Stimulated activated CD8-positive, alpha-beta memory T cell treated with anti-CD3 and anti-CD28 coated beads, Interleukin-7, amount 100 ng/mL, for 1 hour (primary cell): ENCODE data around the gene ATXN7.

Experiments used
- DNase-seq, 2 donors: peaks; one replicate each; pipeline ENCODE4 v3.0.0-alpha.2; 2020; ENCODE audit warnings: low read depth in 2 of 2

Gene ATXN7

DNA sequence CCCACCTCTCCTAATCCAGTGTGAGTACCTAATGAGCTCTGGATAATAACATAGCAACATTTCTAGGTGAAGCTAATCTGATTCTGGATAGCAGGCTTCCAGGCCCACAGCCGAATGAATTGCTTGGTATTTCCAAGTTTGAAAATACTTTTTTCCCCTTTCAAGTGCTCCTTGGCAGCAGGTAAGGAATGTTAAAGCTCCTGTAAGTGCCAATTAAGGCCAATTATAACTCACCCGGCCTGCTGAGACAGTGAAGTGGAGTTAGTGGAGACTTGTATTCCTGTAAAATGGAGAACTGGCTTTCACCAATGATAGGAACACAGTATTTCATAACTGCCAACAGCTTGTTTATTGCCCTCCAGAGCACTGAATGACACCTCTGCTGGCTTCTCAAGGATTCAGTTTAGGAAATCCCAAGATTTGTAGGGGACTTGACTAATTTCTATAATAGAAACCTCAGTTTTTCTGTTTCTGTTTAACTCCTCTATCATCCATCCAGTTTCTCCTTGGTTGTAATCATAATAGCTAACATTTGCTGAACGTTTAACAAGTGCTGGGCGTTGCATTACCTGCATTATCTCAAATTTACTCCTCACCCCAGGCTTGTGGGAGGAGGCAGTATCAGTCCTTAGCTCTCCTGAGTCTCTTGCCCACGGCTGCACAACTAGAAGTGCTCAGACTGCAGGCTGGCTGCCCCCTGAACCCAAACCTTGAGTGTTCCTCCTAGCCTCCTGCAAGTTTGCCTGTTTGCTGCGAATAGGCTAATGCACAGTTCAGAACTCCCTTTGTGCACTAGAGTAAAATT is 101.2 kb downstream of the ATXN7 start:
- DNase-seq, result no peak

DNA sequence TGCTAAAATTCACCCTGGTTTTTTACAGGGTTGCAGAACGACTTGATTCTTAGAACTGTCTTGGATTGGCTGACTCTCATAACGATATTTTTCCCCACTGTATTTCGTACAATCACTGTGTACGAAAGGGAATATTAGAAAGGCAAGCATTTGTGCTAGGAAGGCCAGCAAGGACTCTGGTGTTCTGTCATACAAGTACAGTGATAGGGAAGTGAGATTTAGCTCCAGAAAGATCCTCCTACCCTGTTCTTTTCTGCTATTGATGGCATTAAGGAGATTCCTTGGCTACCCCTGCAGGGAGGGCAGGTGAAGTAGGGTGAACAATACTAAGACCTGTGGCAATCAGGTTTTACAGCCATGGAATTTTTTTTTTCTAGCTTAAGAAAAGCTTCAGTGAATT is 102.3 kb downstream of the ATXN7 start:
- DNase-seq, result no peak

DNA sequence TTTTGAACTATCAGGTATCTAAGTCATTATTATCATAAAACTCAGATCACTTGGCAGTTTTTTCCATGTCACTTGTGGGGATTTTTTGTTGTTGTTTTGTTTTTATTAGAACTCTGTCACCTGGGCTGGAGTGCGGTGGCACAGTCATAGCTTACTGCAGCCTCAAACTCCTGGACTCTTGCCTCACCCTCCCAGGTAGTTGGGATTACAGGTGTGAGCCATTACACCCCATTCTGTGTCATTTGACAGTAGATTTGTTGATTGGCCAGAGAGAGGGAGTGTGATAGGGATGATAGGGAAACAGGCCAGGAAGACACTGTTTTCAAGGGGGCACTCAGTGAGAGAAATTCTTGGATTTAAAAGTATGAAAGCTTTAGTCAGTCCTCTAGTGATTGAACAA is 103.2 kb downstream of the ATXN7 start:
- DNase-seq, result no peak

DNA sequence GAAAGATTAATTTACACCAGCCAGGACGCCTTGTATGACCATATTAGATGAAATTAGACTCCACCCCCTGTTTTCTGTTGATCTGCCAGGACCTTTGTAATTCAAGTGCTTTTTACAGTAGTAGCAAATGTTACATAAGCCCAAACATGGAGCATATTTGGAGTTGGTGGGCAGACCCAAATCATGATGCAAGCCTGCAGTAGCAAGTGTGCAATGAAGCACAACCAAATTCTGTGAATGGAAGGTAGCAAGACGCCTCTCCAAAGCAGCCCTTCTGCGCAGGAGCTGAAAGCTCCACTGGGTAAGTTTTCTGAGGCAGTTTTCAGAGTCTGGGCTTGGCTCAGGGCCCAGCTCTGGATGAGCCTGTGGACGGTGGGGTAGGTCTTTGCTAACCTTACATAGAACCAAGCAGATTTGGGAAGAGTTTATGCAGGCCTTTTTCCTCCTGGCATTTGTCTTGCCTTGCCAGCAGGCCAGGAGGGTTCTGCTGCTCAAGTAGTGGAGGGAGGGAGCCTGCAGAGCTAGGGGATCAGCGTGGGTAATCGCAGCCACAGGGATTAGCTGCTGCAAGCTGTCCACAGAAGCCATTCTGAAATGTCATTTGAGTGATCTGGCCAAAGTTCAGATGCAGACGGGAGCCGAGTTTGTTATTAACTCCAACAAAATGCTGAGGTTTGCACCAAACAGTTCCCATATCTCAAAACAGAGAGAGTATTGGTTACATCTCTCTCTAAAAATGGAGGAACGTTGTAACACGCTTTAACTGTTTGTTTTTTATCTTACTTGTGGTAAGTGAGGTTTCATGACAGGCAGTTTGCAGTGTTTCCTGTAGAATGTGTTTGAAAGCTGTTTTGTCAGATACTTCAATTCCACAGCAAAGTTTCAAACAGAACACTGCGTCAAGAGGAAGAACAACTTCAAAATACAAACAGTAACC is 104.3 kb downstream of the ATXN7 start:
- DNase-seq, result no peak

DNA sequence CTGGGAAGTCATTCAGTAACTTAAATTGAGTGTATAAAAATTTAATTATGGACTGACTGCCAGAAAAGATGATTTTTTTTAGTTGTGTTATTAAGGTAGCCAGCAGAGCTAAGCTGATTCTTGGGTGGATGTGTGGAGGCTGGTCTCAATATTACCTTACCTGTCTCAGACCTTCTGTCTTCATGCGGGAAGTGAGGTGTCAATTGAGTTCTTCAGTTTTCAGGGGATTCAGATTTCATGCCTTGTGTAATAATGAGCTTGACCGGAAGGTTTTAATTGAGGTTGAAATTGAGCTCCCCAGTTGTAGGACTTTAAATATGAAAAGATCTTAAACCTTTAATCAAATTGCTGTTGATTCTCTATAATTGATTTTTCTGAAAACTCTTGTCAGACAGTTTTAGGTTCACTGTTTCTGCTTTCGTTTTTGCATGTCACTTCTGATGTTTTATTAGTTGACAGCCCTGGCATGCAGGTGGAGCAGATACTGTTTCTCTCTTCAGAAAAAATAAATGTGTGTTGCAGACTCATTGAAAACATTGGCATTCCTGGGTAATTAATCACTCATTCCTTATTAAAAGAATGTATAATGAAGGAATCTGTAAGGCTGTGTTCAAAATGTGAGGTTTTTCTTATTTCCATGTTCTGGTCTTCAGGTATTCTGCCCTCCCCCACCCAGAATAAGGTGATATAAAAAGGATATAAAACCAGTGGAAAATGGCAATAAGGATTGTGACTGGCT is 105.1 kb downstream of the ATXN7 start:
- DNase-seq, result no peak

DNA sequence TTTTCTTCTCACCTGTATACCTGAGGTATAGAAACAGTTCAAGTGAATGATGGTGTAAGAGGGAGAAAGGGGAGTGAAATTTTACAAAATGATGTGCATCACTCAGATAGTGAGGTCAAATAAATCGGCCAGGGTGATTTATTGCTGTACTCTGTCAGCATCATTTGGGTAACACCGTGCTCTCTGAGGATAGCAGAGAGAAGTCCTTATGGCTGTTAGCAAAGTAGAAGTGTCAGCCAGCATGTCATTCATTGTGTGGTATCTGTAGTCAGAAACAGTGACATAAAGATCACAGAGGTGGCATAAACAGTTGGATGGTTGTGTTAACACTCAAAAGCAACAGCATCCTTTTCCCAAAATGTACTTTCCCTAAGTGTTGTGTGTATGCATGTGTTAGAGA is 106.2 kb downstream of the ATXN7 start:
- DNase-seq, result no peak

DNA sequence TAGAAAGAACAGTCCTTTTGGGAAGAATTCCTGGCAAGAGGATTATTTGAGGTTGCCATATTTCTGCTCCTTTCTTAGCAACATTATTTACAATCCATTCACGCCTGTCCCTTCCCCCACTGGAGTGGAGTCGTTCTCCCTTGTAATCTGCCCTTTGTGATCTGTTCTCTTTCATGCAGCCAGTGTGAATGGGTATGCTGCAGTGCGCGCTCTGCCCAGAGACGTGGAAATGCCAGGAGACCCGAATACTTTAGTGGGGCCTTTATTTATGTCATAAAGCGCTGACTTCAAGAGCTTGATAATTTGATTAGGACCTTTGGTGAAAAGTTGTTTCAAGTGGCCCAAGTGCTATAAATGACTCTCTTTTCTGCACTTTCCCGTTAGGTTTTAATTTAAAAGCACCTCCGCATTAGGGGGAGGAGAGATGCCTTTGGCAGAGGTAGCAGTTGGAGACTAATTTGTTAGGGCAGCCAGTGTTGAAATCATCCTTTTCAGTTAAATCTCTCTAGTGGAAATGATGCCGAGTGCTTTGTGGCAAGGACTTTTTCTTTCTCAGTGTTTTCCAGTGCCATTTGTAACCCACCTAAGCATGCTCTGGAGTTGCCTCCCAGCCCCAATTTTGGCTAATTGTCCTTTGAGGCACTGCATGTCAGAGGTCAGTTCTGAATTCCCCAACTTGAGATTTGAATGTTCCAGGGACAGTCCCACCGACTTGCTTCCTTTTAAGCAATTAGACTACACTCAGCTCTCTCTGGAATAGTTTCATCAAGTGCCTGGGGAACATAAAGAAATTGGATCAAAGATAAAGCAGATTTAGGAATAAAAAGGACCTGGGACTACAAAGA is 107.2 kb downstream of the ATXN7 start:
- no peak for DNase-seq

DNA sequence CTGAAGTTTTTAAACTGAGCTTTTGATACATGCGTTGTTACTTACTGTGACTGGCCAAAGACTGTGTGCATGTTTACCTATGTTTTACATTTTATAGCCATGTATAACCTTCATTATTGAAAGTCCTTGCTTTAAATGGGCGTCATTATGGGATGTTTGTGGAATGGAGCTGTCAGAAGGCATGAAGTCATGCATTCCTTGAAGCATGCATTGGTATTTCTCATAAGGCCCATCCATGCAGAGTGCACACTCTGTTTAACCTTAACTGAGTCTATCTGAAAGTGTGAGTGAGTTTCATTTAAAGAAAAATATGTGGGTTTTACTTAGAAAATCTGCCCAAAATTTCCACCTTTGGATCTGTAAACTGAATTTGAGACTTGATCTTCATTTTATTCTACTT is 108.5 kb downstream of the ATXN7 start:
- DNase-seq, result no peak

DNA sequence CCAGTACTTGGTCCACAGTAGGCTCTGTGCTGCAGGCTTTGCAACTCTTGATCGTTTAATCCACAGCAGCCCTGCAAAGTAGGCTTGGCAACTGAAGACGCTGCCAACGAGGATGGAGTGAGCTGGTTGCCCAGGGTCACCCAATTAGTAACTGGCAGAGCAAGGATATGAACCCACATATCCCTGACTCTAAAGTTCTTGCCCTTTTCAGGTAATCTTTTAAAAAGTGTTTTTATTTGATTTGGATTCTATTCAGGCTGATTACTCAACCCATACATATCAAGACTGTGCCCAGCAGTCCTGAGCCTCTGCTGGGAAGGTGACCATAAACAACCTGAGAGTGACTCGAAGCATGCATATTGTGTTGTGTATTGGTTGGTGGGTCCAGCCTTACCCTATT is 109.3 kb downstream of the ATXN7 start:
- no peak for DNase-seq

DNA sequence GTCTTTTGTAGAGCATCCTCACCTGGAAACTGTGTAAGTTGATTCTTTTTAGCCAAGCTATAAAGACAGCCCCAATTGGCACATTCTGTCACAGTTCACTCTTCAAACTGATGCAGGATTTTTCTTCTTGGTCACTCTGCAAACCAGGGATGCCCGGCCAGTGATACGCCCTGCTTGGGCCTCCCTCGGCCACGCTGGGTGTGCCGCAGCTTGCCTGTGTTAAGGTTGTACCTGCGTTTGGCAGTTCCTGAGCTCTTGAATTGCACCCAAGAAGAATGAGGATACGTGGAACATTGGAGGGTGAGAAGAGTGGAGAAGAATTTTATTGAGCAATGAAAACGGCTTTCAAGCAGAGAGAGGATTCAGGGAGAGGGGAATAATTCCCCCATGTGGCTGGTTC is 109.7 kb downstream of the ATXN7 start:
- DNase-seq, result no peak

DNA sequence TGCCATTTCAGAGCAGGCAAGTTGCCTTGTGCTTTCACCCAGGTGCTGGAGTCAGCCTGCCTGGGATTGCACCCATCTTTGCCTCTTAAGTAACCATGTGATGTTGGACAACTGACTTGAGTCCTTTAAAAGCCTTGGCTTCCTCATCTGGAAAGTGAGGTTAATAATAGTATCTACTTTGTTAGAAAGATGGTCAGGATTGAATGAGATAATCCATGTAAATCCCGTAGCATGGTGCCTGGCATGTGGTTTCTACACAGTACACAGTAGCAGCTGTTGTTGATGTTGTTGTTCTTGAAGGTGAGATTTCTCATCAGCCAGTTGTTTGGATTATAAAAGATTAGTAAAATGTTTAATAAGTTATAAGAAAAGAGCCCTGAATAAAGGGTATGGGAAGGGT is 110.8 kb downstream of the ATXN7 start:
- DNase-seq, result no peak

DNA sequence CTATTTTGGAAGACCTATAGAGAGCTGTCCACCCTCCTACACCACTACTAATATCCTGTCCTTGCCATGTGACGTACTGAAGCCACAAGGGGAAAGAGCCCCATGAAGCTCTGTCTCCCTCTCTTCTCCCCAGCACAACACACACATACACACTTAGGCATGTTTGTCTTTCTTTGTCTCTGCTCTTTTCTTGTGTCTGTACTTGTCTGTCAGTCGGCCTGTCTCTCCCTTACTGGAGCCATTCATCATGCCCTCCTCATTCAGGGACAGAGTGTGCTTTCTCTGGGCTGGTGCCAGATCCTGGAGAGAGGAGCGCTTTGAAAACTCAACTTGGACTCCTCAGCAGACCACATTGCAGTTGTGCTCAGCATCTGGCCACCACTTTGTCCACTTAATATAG is 112.1 kb downstream of the ATXN7 start:
- no peak for DNase-seq

DNA sequence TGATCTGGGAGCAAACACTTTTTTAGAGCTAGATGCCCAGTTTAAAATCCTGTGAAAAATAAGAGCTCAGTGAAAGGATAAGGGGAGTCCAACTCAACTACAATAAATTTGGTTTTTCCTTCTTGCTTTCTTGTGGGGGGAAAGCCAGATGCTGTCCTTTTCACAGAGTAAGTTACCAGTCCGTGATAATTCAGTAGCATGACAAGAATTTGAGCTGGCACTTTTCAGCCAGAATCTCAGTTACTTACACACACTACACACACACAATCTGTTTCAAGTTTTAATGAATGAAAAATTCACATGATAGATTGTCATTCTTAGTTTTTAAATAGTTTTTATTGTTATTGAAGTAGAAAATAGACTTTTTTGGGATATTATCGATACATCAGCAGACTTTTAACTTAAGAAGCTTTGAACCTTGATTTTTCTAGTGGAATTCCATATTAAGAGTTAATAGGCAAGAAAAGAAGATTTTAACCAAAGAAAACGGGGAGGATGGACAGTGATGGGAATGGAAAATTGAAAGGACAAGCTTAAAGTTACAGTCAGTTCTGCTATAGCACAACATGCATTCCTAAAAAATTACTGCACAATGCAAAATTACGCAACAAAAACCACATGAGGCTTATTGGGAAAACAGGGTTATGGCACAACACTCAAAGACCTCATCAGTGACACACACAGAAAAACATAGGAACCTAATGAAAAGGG is 112.6 kb downstream of the ATXN7 start:
- DNase-seq, result no peak

DNA sequence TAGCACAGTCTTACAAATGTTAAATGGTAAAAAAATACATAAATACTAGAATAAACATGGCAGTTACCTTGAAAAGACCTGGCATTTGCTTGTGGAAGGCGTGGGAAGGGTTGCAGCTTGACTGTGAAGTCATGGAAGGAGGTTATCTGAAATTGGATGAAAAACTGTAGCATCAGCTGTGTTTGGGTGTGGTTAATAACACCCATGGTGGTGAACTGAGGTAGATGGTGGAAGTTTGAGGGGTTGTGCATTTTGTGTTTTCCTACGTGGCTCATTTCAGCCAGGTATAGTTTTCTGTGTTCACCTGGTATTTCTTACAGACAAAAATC is 113.2 kb downstream of the ATXN7 start:
- DNase-seq, result no peak

DNA sequence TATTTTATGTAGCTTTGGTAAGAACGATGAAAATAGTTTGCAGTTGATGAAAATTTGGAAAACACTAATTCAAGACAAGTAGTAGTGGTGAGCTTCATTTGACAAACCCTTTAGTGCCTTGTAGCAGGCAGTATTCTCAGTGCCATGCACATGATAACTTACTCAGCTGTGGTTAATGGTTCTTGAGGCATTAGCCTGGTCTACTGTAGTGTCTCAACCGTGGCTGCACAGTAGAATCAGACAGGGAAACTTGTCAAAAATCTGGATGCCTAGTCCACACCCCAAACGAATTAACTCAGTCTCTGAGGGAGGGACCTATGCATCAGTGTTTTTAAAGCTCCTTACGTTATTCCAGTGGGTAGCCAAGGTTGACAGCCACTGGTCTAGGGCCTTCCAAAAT is 114.2 kb downstream of the ATXN7 start:
- no peak for DNase-seq

DNA sequence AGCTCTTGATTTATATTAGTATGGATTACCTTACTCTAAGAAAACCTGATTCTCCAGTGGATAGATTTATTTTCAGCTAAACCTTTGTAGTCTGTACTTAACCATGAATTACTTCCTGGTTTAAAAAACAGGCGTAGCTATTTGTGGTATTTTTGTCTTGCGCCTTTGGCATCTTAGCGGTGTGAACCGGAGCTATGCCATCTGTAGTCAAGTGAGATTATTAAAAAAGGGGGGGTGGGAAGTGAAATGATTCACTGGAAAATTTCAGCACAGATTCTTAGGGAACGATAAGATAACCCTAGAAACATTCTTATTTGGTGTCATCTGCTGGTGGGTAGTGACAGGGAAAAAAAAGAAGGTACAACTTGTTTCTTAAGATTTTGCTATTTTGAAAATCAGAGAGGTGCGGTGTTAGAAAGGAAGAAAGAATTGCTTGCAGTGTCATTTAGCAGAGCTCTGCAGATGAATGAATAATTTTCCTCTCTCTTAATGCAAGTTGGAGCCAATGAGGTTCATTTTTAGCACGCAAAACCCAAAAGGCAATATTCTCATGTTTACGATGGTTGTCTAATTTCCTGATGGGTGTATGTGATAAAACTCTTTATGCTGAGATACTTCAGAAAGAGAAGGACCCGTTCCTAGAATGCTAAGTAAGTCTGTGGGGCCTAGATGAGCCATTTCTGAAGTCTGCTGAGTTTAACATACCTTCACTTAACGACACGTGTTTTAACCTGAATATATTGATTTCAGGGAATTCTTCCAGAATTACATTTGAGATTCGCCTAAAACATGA is 115.6 kb downstream of the ATXN7 start:
- DNase-seq, result no peak

DNA sequence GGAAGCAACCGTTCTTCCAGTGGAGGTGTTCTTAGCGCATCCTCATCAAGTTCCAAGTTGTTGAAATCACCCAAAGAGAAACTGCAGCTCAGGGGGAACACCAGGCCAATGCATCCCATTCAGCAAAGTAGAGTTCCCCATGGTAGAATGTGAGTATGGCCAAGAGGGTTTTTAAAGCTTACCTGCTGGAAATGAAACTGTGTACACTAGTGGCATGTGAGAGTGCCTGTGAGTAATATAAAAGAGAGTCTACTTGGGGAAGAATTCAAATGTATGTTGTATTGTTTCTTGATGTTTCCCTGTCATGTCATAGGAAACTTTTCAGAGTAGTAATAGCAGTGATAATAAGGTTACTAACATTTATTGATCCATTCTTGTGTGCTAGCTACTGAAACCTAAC is 116.4 kb downstream of the ATXN7 start:
- DNase-seq, result no peak

DNA sequence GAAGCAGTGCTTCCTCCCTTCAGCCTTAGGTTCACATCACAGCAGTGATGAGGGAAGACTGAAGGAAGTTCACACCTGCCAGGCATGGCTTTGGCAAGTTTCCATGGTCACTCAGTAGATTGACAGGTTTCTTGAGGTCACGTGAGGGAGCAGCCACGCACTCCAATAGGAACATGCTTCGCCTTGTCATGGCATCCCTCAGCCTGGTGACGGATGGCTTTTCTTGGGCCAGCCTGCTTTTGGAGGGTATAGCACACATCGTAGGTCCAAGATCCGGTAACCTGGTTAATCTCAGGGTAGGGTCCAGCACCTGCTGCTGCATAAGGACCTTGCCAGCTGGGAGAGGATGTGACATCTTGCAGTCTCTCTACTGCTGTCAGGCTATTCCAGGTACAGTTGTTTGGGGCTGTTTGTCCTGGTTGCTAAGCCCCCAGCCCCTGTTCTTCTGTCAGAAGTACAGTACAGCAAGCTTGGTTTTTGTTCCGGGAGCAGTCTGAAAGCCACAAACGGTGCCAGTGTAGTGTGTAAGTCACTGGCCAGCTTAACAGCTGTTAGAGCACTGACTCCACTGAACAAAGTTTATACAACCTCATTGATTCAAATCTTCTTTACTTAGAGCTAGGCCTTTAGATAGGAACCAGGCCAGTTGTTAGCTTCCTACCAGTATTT is 117.3 kb downstream of the ATXN7 start:
- DNase-seq, result no peak

DNA sequence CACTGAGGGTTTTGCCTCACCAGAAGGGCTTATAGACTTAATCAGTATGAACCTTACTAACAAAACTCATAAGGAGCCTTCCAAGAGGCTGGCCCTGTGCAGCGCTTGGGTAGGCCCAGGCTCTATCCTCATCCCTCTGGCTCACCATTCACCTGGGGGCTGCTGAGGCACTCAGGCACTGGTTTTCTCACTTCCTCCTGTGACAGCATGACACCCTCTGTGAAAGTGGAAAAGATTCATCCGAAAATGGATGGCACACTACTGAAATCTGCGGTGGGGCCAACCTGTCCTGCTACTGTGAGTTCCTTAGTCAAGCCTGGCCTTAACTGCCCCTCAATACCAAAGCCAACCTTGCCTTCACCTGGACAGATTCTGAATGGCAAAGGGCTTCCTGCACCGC is 118.3 kb downstream of the ATXN7 start:
- DNase-seq, result no peak

DNA sequence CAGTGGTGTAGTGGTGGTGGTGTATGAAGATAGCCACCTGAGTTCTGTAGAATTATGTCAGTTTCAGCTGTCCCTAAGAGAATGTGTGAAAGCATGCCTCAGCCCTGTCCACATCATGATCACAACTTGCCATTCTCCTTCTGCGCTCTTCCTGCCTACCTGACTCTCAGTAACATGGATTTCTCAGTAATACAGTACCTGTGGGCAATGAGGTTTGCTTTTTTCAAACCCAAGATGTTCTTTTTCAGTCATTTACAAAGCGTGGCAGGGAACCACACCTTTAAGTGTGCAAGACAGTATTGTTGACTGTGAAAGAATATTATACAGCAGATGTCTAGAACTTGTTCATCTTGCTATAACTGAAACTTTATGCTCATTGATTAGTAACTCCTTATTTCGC is 120.7 kb downstream of the ATXN7 start:
- DNase-seq, result no peak
